ENCODE results near the gene FAM20C.

GRCh38 chr7:143145-143751 is 49.1 kb upstream of the FAM20C start:
- TF ChIP-seq EZH2 (IDR thresholded peaks at IDR 0.05; ENCODE audit: borderline replicate concordance, low read length) (no peak), CTCF (conservative IDR thresholded peaks at IDR 0.05 in 1 of 2, IDR thresholded peaks at IDR 0.05 in 1 of 2; ENCODE audit: extremely low read depth in 1 of 2, insufficient read depth in 1 of 2, low read depth in 1 of 2, low read length in 2 of 2) (no peak)

Measured in mammary epithelial cell (primary cell).